Measurements from ENCODE around the gene MRPL49.

Gene MRPL49

GRCh38 chr11:65116370-65117205, 5.5 kb upstream of the MRPL49 start (continued):
- TF ChIP-seq, protein P1, sequence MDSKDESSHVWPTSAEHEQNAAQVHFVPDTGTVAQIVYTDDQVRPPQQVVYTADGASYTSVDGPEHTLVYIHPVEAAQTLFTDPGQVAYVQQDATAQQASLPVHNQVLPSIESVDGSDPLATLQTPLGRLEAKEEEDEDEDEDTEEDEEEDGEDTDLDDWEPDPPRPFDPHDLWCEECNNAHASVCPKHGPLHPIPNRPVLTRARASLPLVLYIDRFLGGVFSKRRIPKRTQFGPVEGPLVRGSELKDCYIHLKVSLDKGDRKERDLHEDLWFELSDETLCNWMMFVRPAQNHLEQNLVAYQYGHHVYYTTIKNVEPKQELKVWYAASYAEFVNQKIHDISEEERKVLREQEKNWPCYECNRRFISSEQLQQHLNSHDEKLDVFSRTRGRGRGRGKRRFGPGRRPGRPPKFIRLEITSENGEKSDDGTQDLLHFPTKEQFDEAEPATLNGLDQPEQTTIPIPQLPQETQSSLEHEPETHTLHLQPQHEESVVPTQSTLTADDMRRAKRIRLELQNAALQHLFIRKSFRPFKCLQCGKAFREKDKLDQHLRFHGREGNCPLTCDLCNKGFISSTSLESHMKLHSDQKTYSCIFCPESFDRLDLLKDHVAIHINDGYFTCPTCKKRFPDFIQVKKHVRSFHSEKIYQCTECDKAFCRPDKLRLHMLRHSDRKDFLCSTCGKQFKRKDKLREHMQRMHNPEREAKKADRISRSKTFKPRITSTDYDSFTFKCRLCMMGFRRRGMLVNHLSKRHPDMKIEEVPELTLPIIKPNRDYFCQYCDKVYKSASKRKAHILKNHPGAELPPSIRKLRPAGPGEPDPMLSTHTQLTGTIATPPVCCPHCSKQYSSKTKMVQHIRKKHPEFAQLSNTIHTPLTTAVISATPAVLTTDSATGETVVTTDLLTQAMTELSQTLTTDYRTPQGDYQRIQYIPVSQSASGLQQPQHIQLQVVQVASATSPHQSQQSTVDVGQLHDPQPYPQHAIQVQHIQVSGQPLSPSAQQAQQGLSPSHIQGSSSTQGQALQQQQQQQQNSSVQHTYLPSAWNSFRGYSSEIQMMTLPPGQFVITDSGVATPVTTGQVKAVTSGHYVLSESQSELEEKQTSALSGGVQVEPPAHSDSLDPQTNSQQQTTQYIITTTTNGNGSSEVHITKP (tag by site-specific recombination; IDR thresholded peaks at IDR 0.05) = no peak
- 0 out of 2 replicates have a peak, but pooled peaks have one; percentile 13 for TF ChIP-seq ZNF423 (tag by site-specific recombination; IDR thresholded peaks at IDR 0.05)
- no peak for TF ChIP-seq ZNF654 (tag by site-specific recombination; IDR thresholded peaks at IDR 0.05; ENCODE audit: low read depth)
- TF ChIP-seq, protein P2, sequence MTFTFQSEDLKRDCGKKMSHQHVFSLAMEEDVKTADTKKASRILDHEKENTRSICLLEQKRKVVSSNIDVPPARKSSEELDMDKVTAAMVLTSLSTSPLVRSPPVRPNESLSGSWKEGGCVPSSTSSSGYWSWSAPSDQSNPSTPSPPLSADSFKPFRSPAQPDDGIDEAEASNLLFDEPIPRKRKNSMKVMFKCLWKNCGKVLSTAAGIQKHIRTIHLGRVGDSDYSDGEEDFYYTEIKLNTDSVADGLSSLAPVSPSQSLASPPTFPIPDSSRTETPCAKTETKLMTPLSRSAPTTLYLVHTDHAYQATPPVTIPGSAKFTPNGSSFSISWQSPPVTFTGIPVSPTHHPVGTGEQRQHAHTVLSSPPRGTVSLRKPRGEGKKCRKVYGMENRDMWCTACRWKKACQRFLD (tag by site-specific recombination; IDR thresholded peaks at IDR 0.05) = no peak
- TF ChIP-seq ZNF335 (tag by site-specific recombination; conservative IDR thresholded peaks at IDR 0.05) = peak; percentile 76; the same call in 1 of the 2 replicates
- no peak for TF ChIP-seq ZFP37 (tag by site-specific recombination; IDR thresholded peaks at IDR 0.05)
- TF ChIP-seq, protein P3, sequence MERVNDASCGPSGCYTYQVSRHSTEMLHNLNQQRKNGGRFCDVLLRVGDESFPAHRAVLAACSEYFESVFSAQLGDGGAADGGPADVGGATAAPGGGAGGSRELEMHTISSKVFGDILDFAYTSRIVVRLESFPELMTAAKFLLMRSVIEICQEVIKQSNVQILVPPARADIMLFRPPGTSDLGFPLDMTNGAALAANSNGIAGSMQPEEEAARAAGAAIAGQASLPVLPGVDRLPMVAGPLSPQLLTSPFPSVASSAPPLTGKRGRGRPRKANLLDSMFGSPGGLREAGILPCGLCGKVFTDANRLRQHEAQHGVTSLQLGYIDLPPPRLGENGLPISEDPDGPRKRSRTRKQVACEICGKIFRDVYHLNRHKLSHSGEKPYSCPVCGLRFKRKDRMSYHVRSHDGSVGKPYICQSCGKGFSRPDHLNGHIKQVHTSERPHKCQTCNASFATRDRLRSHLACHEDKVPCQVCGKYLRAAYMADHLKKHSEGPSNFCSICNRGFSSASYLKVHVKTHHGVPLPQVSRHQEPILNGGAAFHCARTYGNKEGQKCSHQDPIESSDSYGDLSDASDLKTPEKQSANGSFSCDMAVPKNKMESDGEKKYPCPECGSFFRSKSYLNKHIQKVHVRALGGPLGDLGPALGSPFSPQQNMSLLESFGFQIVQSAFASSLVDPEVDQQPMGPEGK (tag by site-specific recombination; IDR thresholded peaks at IDR 0.05) = no peak
- no peak for TF ChIP-seq OSR2 (tag by site-specific recombination; IDR thresholded peaks at IDR 0.05)
- no peak for TF ChIP-seq ZNF354C (tag by site-specific recombination; IDR thresholded peaks at IDR 0.05; ENCODE audit: borderline replicate concordance, low read depth)
- peak; percentile 53; the same call in 1 of the 2 replicates for TF ChIP-seq ZNF692 (tag by site-specific recombination; IDR thresholded peaks at IDR 0.05)
- TF ChIP-seq ZNF555 (tag by site-specific recombination; conservative IDR thresholded peaks at IDR 0.05) = no peak
- no peak for TF ChIP-seq CTCF (tag by site-specific recombination; IDR thresholded peaks at IDR 0.05)
- peak; percentile 36; the same call in 1 of the 2 replicates for TF ChIP-seq ZBTB48 (tag by site-specific recombination; IDR thresholded peaks at IDR 0.05)
- TF ChIP-seq EGR2 (tag by site-specific recombination; IDR thresholded peaks at IDR 0.05; ENCODE audit: low read depth) = peak; percentile 32; the same call in 1 of the 2 replicates
- TF ChIP-seq KLF1 (tag by site-specific recombination; IDR thresholded peaks at IDR 0.05) = no peak

Data from HEK293 (cell line).